ENCODE results near the gene PRSS33.

DNA sequence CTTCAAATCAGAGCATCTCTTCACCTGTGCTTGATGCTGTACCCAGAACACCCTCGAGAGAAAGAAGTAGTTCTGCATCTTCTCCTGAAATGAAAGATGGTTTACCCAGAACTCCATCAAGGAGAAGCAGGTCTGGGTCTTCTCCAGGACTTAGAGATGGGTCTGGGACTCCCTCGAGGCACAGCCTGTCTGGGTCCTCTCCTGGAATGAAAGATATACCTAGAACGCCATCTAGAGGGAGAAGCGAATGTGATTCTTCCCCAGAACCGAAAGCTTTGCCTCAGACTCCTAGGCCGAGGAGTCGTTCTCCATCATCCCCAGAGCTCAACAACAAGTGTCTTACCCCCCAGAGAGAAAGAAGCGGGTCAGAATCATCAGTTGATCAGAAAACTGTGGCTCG is 22.6 kb downstream of the PRSS33 start:
- no peak for TF ChIP-seq EZH2 (IDR thresholded peaks at IDR 0.05; ENCODE audit: borderline replicate concordance, low read depth, low read length, poor library complexity, severe bottlenecking)
- TF ChIP-seq, protein P1, sequence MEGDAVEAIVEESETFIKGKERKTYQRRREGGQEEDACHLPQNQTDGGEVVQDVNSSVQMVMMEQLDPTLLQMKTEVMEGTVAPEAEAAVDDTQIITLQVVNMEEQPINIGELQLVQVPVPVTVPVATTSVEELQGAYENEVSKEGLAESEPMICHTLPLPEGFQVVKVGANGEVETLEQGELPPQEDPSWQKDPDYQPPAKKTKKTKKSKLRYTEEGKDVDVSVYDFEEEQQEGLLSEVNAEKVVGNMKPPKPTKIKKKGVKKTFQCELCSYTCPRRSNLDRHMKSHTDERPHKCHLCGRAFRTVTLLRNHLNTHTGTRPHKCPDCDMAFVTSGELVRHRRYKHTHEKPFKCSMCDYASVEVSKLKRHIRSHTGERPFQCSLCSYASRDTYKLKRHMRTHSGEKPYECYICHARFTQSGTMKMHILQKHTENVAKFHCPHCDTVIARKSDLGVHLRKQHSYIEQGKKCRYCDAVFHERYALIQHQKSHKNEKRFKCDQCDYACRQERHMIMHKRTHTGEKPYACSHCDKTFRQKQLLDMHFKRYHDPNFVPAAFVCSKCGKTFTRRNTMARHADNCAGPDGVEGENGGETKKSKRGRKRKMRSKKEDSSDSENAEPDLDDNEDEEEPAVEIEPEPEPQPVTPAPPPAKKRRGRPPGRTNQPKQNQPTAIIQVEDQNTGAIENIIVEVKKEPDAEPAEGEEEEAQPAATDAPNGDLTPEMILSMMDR (conservative IDR thresholded peaks at IDR 0.05; ENCODE audit: low read depth, low read length), result 0 out of 2 replicates have a peak, but pooled peaks have one; percentile 13
